Activated CD4-positive, CD25-positive, alpha-beta regulatory T cell treated with anti-CD3 and anti-CD28 coated beads, Interleukin-2, amount 50 U/mL, for 24 hours (primary cell): ENCODE measurements around the gene ALOXE3.
A peak's percentile ranks its signal among the peaks of the same experiment; 100 is the strongest.
"Not testable (repeated sequence)": the region's sequence is repeated elsewhere in the genome, so short reads cannot be mapped to it uniquely, and the experiment has no call there.

Experiments
- ATAC-seq, 2 donors: fragments of 150-1000 bp; cut with Tn5 transposase; one replicate each; pipeline ENCODE4 v1.10.0; 2021; ENCODE audit warnings: mild to moderate bottlenecking in 1 of 2, moderate library complexity in 1 of 2

Gene ALOXE3

DNA sequence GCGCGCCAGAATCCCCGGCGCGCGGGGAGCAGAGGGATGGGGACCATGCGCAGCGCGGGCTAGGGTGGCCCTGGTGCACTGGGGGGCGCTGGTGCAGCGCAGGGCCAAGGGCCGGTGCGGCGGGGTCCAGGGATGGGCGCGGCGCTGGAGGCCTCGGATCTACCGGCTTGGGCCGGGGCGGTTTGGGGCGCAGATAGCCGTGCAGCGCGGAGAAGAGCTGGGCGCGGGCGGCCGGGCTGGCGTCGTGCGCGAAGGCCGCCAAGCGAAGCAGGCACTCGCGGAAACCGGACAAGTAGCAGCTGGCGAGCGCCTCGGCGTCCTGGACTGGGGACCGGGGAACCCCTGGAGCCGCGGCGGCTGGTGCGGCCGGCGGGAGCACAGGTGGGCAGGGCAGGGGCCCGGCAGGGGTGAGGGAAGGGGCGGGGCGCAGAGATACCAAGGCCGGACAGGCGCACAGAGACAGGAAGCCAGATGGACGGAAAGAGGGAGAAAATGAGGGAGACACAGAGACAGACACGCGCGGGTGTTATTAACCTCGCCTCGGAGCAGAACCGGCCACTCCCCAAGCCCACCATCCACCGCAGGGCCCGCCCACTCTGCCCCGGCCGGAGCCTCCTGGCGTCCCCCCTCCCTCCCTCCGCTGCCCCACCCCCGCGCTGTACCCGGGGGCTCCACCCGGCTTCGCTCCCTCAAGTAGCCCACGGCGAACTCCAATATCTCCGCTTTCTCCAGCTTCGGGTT, 3.5 kb upstream of the ALOXE3 start:
- ATAC-seq: no peak

DNA sequence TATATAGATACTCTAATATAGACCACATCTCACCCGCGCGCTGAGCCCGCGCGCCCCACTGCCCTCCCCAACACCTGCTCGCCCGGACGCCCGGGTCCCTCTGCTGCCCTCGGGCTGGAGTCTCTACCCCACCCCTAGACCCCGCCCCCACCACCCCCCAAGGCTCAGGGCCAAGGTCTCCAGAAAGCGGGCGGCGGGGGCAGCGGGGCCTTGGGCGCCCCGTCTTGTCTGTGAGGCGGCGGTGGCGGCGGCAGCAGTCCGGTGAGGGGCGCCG, 3.0 kb upstream of the ALOXE3 start:
- no peak for ATAC-seq

DNA sequence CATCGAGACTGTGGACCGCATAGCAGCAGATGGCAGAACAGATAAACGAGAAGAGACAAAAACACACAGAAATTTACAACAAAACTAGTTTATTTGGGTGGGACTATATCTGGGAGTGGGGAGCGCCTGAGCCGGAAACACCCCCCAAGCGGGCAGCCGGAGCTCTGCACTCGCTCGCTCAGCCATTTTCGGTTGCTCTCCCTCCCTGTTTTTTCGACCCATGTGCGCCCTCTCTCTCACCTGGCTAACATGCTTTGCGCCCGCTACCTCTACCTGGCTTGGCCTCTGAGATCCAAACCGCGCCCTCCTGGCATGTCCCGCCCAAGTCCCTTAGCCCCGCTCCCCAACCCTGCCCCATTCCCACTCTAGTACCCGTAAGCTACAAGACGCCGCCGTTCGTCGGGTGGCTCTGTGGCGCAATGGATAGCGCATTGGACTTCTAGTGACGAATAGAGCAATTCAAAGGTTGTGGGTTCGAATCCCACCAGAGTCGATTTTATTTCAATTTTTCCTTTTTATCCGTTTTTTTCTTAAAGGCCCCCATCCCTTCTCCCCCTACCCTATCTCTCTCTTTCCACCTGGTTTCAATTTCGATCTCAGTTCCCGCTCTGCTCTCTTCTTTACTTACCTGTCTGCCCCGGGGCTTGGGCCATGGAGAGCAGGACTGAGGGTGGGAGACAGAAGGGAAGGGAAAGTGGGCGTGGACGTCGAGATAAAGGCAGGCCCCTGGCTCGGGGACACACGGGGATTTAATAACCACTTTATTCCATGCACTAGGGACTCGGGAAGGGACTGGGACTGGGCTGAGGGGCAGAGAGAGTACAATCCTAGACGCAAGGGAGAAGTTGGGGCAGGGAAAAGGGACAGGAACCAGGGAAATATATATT, 2.4 kb upstream of the ALOXE3 start:
- peak; percentile 2 to 5 for ATAC-seq

DNA sequence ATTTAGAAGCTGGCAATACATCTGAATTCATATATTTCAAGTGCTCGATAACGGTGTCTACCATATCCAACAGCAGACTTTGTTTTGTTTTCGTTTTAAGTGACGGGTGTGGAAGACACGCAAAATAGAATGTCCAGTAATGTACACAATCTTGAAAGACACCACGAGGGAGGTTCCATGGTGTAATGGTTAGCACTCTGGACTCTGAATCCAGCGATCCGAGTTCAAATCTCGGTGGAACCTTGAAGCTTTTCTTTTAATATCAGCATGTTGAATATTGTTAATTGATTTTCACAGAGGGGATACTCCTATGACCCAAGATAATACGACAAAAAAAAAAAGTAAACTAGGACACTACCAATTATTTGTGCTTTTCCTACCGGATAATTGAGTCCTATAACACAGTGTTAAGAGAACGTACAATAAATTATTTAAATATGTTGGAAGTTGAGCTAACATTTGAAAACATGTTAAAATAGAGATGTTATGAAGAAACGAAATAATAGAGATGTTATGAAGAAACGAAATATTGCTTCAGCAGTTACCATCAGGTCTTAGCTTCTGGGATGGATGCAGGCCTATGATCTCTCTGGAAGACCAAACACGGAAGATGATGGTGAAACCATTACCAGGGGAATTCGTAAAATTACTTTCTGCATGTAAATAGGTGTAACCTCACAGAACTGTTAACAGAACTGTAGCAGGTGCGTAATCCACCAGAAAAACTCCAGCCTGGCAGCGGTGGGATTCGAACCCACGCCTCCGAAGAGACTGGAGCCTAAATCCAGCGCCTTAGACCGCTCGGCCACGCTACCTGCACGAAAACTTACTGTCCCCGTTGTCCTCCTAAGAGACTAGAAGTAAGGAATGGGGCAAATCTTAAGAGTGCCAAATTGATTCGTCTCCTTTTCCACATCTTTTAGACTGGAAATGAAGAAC, 1.5 kb upstream of the ALOXE3 start:
- peak; percentile 47 to 62 for ATAC-seq

DNA sequence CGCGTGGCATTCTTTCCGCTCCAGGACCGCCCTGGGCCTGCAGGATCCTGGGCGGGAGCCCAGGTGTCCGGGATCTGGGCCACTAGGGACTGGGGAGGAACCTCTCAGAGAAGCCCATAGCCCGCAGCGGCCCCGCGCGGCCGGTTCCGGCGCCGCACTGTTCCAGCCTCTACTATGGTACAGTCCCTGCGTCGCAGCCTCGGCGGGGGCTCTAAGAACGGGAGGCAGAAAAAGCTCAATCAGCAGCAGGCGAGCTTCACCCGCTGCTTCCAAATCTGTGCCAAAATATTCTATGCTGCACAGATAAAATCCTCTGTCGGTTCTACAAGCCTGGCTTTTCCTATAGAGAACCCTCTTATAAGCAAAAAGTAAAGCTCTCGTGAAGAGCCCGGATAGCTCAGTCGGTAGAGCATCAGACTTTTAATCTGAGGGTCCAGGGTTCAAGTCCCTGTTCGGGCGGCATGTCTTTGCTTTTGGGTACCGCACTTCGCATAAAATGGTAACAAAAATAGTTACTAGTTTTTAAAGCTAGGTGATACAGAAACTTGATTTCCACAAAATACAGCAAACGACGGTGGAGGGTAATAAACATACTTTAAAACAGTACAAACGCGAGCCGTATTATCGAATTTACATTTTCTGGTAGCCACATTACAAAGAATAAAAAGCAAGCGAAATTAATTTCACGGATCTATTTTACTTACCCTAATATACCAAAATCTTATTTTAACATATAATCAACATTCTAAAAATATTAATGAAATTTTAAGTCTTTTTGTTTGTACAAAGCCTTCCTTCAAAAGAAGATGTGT, 661 bp upstream of the ALOXE3 start:
- peak; percentile 66 for ATAC-seq

DNA sequence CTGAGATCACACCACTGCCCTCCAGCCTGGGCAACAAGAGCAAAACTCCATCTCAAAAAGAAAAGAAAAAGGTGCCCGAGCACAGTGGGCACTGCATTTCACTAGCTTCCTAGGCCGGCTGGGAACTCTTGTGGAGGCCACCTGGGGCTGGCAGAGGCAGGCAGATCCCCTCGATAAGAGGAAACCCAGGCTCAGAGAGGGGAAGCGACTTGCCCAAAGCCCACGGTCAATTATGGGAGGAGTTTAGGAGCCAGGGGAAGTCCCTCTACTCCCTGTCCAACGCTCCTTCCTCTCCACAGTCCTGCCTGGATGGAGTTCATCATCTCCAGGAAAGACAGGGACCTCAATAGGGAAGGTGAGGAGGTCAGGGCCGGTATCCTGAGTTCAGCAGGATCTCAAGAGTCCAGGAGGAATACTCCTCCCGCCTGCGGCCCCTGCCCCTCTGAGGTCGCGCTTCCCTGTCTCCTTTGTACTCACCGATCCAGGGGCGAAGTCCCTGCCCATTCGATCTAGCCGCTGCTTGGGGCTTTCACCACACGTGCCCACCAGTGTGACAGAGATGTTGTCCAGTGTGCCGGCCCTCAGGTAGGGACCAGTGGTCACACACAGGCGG, 841 bp downstream of the ALOXE3 start:
- no peak for ATAC-seq

DNA sequence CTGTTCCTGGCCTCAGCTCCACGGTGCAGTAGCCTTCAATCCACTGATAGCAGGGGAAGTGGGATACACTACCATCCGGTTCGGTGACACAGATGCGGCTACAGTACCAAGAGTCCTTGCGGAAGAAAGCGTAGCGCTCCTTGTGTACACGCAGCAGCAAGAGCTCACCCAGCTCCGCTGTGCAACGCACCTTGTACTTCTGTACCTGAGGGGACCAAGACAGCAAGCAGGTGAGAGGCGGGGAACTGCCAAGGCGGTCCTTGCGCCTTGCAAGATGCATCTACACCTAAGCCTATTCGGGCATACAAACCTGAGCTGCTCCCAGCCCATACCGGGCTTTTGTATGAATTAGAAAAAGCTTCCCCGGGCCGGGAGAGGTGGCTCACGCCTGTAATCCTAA, 1.5 kb downstream of the ALOXE3 start:
- ATAC-seq: no peak

DNA sequence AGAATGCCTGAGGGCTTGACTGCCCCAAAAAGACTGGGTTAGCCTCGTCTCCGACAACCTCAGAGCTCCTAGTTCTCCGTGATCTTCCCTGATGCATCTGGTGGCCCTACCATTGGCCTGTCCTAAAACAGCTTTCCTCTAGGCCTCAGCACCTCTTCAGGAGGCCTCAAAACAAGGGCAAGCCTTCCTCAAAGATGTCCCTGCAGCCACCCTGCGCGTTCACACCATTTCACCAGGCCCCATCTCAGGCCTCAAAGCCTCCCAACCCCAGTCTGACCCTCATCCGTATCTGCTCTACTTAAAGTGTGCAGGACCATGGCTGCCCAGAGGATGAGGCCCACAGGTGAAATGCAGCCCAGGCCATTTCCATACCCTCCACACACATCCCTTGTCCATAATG, 7.4 kb downstream of the ALOXE3 start:
- ATAC-seq: no peak

DNA sequence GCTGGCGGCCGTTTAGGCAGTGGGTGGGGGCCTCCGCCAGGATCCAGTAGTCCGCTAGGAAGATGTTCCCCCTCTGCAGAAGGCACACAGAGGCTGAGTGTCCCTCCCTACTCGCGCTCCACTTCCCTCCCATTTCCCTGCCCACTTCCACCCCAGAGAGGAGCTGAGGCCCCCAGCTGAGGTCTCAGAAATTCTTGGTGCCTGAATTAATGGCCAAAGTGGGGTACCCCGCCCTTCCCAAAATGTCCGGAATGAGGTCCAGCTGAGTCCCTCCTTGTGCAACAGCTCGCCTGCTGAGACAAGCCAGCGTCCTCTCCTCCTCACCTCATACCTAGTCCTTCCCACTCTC, 7.9 kb downstream of the ALOXE3 start:
- ATAC-seq: no peak

DNA sequence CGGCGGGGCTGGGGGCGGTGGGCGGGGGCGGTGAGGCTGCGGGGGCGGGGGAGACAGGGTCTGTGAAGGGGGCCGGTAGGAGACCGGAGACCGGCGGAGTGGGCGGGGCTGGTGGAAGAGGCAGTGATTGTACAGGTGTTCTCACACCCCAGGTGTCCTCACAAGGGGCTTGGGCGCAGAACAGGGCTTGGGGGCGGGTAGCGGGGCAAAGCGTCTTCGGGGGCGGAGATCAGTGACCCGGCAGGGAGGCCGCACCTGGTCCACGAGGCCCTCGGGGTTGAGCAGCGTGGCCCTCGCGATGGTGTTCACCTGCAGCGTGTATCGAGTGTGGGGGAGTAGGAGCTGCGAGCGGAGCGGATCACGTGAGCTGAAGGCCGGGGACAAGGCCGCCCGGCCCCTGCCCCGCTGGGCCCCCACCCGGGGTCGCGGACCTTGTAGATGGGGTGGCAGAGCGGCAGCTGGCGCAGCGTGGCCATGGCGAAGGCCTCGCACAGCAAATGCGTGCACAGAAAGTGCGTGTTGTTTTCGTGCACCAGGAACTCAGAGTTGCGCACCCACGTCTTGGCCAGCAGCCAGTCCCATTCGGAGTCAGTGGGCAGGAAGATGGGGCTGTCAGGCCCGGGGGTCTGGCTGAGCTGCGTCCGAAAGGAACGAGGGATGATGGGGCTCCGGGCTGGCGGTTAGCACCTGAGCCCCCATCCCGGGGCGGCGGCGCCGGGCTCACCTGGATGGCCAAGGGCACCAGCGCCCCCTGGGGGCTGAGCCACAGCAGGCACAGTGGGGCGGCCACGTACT, 8.5 kb downstream of the ALOXE3 start:
- peak; percentile 96 to 97 for ATAC-seq

DNA sequence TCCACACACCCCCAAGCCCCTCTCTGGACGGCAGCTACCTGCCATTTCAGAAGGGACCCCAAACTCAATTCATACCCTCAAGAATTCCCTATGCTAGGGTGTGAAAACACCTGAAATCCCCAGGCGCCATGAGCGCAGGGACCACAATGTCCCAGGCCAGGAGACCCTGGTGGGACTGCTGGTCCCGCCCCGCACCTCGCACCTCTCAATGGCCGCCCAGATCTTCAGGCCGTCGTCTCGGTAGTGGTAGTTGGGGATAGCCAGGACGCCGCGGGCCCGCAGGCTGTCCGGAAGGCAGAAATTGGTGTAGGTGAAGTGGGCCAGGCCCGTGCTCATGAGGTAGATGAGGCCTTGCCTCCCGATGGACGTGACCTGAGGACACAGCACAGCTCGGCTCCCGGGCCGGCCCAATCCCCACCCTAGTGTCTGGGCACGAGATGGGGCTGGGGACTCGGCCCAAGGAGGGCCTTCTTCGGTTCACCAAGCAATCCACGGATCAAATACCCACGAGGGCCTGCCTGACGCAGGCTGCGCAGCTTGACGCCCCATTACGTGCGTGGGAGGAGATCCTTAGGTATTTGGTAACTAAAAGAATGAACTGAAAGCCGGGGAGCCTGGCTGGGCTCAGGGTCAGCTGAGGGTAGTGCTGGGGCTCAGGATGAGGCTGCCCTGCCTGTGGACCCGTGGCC, 9.2 kb downstream of the ALOXE3 start:
- no peak for ATAC-seq

DNA sequence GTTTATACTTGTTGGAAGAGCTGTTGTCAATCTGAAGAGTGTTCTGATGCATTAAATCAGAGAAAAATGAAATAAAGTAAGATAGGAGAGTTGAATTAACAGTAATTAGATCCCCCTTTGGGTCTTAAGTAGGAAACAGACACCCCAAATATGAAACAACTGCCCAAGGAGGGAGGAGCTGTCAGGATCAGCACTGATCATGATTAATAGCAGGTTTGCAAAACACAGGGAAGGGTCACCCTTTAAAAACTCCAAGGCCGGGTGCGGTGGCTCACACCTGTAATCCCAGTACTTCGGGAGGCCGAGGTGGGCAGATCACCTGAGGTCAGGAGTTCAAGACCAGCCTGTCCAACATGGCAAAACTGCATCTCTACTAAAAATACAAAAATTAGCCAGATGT, 11.3 kb downstream of the ALOXE3 start:
- not testable (repeated sequence) for ATAC-seq

DNA sequence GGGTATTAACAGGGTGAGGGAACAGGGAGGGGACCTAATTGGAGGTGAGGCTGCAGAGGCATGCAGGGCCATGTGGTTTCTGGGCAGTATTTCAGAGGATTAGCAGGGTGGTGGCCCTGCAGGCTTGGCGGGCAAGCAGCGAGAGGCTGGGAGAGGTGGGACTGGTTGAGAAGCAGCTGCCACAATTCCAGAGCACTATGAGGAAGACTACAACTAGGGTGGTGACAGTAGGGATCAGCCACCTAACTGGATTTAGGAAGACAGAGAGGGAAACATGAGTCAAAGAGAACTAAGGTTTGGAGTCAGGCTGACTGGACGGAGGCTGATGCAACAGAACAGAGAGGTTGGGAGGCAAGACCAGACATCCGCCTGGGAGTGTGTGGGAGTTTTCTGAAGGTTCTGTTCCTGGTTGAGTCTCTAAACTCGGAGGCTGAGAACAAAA, 12.3 kb downstream of the ALOXE3 start:
- ATAC-seq: no peak

DNA sequence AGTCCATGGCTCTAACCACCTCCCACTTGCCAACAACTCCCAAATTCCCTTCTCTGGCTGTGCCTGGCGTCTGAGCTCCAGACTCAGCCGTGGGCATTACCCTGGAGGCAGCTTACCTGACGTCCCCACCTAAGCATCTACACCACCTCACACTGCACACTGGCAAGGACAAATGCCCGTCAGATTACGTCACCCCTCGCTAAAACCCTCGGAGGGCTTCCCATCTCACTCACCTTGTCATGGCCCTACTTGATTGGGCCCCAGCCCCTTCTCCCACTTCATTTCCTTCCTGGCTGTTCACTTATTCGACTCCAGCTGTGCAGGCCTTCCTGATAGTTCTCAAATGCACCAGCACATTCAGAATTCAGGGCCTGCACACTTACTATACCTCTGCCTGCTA, 13.4 kb downstream of the ALOXE3 start:
- ATAC-seq: no peak

DNA sequence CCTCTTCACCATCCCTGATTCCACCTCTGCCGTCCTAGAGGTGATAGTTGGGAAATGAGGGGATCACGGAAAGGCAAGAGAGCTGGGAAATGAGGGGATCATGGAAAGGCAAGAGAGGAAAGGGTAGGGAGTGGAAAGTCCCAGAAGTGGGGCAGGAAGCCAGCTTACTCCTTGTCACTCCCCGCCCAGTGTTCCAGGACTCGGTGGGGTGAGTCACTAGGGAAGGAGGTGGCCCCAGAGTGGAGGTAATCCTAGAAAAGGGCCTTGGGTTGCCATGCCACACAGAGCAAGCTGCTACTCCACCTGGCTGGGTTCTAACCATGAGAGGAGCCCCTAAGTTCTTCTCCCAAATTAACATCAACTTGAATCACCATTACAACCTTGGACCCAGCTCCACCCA, 14.8 kb downstream of the ALOXE3 start:
- no peak for ATAC-seq

DNA sequence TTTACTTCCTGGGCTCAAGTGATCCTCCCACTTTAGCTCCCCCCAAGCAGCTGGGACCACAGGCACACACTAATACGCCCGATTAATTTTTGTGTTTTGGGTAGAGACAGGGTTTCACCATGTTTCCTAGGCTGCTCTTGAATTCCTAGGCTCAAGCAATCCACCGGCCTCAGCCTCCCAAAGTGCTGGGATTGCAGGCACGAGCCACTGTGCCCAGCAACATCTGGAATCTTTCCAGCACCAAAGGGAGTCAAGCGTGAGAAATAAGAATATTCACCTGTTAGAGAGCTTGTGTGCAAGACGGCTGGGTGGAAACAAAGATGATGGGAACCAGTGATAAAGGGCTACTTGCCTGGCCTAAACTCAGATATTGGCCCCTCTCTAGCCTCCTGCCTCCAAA, 16.6 kb downstream of the ALOXE3 start:
- no peak for ATAC-seq

DNA sequence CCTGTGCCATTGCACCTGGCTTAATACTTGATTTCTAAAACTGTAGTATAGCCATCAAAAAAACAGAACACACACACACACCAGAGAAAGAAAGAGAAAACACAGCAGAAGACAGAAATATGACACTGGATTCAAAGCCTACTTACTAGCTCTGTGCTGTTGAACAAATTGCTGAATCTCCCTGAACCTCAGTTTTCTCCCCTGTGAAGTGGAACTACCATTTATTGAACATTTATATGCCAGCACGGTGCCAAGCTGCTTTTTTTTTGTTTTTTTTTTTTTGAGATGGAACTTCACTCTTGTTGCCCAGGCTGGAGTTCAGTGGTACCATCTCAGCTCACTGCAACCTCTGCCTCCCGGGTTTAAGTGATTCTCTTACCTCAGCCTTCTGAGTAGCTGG, 17.6 kb downstream of the ALOXE3 start:
- no peak for ATAC-seq

DNA sequence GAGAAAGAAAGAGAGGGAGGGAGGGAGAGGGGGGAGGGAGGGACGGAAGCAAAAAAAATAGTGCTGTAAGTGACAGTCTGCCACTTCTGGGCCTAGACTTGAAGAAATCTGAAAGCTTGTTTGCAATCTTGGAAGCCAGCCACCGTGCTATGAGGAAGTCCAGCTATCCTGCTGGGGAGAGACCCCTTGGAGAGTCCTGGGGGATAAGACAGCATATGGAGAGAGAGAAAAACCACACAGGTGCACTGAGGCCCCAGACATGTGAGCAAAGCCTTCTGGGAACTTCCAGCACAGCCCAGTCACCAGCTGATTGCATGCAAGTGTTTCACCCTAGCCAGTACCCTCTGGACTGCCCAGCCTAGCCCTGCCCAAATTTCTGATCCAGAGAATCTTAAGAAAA, 18.2 kb downstream of the ALOXE3 start:
- ATAC-seq: no peak

DNA sequence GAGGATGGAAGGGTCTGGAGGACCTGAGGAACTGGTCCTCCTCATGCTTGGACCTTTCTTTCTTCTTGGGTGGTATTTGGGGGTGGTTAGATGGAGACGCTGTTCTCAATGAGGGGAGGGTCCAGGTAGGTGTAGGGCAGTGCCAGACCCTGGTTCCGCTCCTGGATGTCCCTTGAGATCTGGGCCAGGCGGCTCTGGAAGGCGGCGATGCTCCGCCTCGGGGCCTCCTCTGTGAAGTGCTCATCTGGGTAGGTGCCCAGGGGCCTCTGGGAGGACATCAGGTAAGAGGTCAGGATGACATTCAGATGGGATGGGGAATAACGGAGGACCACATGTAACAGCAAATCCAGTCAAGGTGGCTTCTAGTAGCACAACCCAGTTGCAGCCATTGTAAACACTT, 21.8 kb downstream of the ALOXE3 start:
- ATAC-seq: no peak

DNA sequence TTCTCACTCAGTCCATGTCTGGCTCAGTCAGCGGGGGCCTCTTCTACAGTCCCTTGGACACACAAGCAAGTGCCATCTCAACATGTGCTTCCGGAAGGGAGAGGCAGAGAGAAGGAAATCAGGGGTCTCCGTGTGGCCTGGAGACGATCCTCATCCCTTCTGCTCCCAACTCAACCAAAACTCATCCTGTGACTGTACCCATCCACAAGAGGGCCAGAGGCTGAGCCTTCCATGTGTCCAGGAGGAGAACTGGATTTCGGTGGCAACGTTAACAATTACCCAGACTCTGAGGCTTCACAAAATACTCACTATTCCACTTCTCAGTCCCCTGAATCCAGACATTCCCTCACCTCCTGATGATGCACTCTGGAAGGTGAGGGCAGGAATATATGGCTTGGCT, 23.0 kb downstream of the ALOXE3 start:
- no peak for ATAC-seq
